ENCODE data around the gene CDKAL1. TPM values are rescaled to one million over a fixed set of nuclear protein-coding genes. Genes with fewer than 3 reads are reported as not detected.

The CDKAL1 gene
- total RNA-seq, 5 donors from 2014 or later (not counting 1 experiment from before 2014, with no cell fraction given): 18.8 to 29.9 (median 20.5) TPM

GRCh38 chr6:21080221-21080620 is 546.0 kb downstream of the CDKAL1 start:
- H3K36me3 Mint-ChIP-seq: peaks cover 63% of the 10 kb centered on the region
- DNase-seq (no peak), ATAC-seq (replicated peaks in 1 of 4) (no peak)
- no peak overlapping the region for H3K27ac Mint-ChIP-seq
- Histone ChIP-seq H3K27me3 (replicated peaks in 1 of 2; ENCODE audit: control insufficient read depth in 2 of 2, extremely low read depth in 1 of 2, insufficient read depth in 2 of 2, low read length in 1 of 2) (no peaks in the 10 kb centered on the region), H3K9me3 (no peaks in the 10 kb centered on the region), H3K36me3 (ENCODE audit: control insufficient read depth in 2 of 2, extremely low read depth in 1 of 2, insufficient read depth in 1 of 2, low read length in 1 of 2) (peaks cover 0 to 2% of the 10 kb centered on the region in 2 donors), H3K27ac (ENCODE audit: low read length) (no peak overlapping the region), H3K4me3 (ENCODE audit: control insufficient read depth in 1 of 2, extremely low read depth in 1 of 2, low read length in 1 of 2) (no peak overlapping the region), H3K4me1 (ENCODE audit: control insufficient read depth in 1 of 2, extremely low read depth in 1 of 2, insufficient read depth in 2 of 2, low read length in 2 of 2) (no peaks in the 10 kb centered on the region)
- ChIA-PET POLR2A (no interaction called here), CTCF (interaction anchor here in 1 of 2 donors (1.0 kb wide), 1 partner anchor 222 kb away, joined by 3 read pairs; no protein-coding TSS in a partner anchor)
- H3K9me3 Mint-ChIP-seq: peaks cover 0 to 4% (median 3%) of the 10 kb centered on the region in 3 donors
- 100% methylated on average over 2 of the region's 3 CpGs for WGBS (ENCODE audit: insufficient coverage)
- no peaks in the 10 kb centered on the region for H3K27me3 Mint-ChIP-seq
- H3K4me1 Mint-ChIP-seq: no peaks in the 10 kb centered on the region
- no peak overlapping the region for H3K4me3 Mint-ChIP-seq

- no peak overlapping the region for H3K4me3 Mint-ChIP-seq
- H3K27ac Mint-ChIP-seq: no peak overlapping the region
- ChIA-PET POLR2A (interaction anchor here in 1 of 2 donors (0.6 kb wide), 1 partner anchor 201 kb away, joined by 9 read pairs; no protein-coding TSS in a partner anchor), CTCF (no interaction called here)
- no peaks in the 10 kb centered on the region for H3K9me3 Mint-ChIP-seq
- Histone ChIP-seq H3K4me3 (ENCODE audit: control insufficient read depth in 1 of 2, extremely low read depth in 1 of 2, low read length in 1 of 2) (no peak overlapping the region), H3K9me3 (no peaks in the 10 kb centered on the region), H3K36me3 (ENCODE audit: control insufficient read depth in 2 of 2, extremely low read depth in 1 of 2, insufficient read depth in 1 of 2, low read length in 1 of 2) (peaks cover 0 to 4% of the 10 kb centered on the region in 2 donors), H3K27ac (ENCODE audit: low read length) (no peak overlapping the region), H3K4me1 (ENCODE audit: control insufficient read depth in 1 of 2, extremely low read depth in 1 of 2, insufficient read depth in 2 of 2, low read length in 2 of 2) (no peaks in the 10 kb centered on the region), H3K27me3 (replicated peaks in 1 of 2; ENCODE audit: control insufficient read depth in 2 of 2, extremely low read depth in 1 of 2, insufficient read depth in 2 of 2, low read length in 1 of 2) (no peaks in the 10 kb centered on the region)
- no peaks in the 10 kb centered on the region for H3K4me1 Mint-ChIP-seq
- H3K36me3 Mint-ChIP-seq: peaks cover 73% of the 10 kb centered on the region
- DNase-seq (no peak), ATAC-seq (replicated peaks in 1 of 4) (no peak)
- H3K27me3 Mint-ChIP-seq: no peaks in the 10 kb centered on the region
Measured at GRCh38 chr6:21082091-21082490, 547.8 kb downstream of the CDKAL1 start.

- POLR2A ChIA-PET: no interaction called here
- no peak for DNase-seq
- Histone ChIP-seq H3K9me3 (no peaks in the 10 kb centered on the region), H3K4me3 (ENCODE audit: control insufficient read depth in 1 of 2, extremely low read depth in 1 of 2, low read length in 1 of 2) (no peak overlapping the region), H3K27me3 (replicated peaks in 1 of 2; ENCODE audit: control insufficient read depth in 2 of 2, extremely low read depth in 1 of 2, insufficient read depth in 2 of 2, low read length in 1 of 2) (no peaks in the 10 kb centered on the region), H3K36me3 (ENCODE audit: control insufficient read depth in 2 of 2, extremely low read depth in 1 of 2, insufficient read depth in 1 of 2, low read length in 1 of 2) (peaks cover 0 to 4% of the 10 kb centered on the region in 2 donors), H3K4me1 (ENCODE audit: control insufficient read depth in 1 of 2, extremely low read depth in 1 of 2, insufficient read depth in 2 of 2, low read length in 2 of 2) (no peaks in the 10 kb centered on the region), H3K27ac (ENCODE audit: low read length) (no peak overlapping the region)
- Mint-ChIP-seq H3K4me1 (no peaks in the 10 kb centered on the region), H3K9me3 (no peaks in the 10 kb centered on the region), H3K36me3 (peaks cover 68% of the 10 kb centered on the region), H3K27me3 (no peaks in the 10 kb centered on the region), H3K27ac (no peak overlapping the region), H3K4me3 (no peak overlapping the region)
- CTCF ChIA-PET: no interaction called here
- ATAC-seq (replicated peaks in 1 of 4): no peak
- WGBS (ENCODE audit: insufficient coverage): no CpG with 5 or more reads among the region's 4 CpGs
Measured at GRCh38 chr6:21083708-21084107, 549.5 kb downstream of the CDKAL1 start.

- ATAC-seq (replicated peaks in 1 of 4) (no peak), DNase-seq (no peak)
- Histone ChIP-seq H3K9me3 (no peaks in the 10 kb centered on the region), H3K4me1 (ENCODE audit: control insufficient read depth in 1 of 2, extremely low read depth in 1 of 2, insufficient read depth in 2 of 2, low read length in 2 of 2) (no peaks in the 10 kb centered on the region), H3K36me3 (ENCODE audit: control insufficient read depth in 2 of 2, extremely low read depth in 1 of 2, insufficient read depth in 1 of 2, low read length in 1 of 2) (peaks cover 0 to 4% of the 10 kb centered on the region in 2 donors), H3K27me3 (replicated peaks in 1 of 2; ENCODE audit: control insufficient read depth in 2 of 2, extremely low read depth in 1 of 2, insufficient read depth in 2 of 2, low read length in 1 of 2) (no peaks in the 10 kb centered on the region), H3K4me3 (ENCODE audit: control insufficient read depth in 1 of 2, extremely low read depth in 1 of 2, low read length in 1 of 2) (no peak overlapping the region), H3K27ac (ENCODE audit: low read length) (no peak overlapping the region)
- Mint-ChIP-seq H3K4me3 (no peak overlapping the region), H3K27me3 (no peaks in the 10 kb centered on the region), H3K27ac (no peak overlapping the region), H3K4me1 (no peaks in the 10 kb centered on the region), H3K36me3 (peaks cover 58% of the 10 kb centered on the region), H3K9me3 (no peaks in the 10 kb centered on the region)
- POLR2A ChIA-PET: no interaction called here
- WGBS (ENCODE audit: insufficient coverage): no CpG with 5 or more reads among the region's 2 CpGs
- CTCF ChIA-PET: no interaction called here
Measured at GRCh38 chr6:21084656-21085055, 550.4 kb downstream of the CDKAL1 start.

- Histone ChIP-seq H3K4me1 (ENCODE audit: control insufficient read depth in 1 of 2, extremely low read depth in 1 of 2, insufficient read depth in 2 of 2, low read length in 2 of 2) (no peaks in the 10 kb centered on the region), H3K4me3 (ENCODE audit: control insufficient read depth in 1 of 2, extremely low read depth in 1 of 2, low read length in 1 of 2) (no peak overlapping the region), H3K36me3 (ENCODE audit: control insufficient read depth in 2 of 2, extremely low read depth in 1 of 2, insufficient read depth in 1 of 2, low read length in 1 of 2) (peaks cover 0 to 4% of the 10 kb centered on the region in 2 donors), H3K27me3 (replicated peaks in 1 of 2; ENCODE audit: control insufficient read depth in 2 of 2, extremely low read depth in 1 of 2, insufficient read depth in 2 of 2, low read length in 1 of 2) (no peaks in the 10 kb centered on the region), H3K27ac (ENCODE audit: low read length) (no peak overlapping the region), H3K9me3 (no peaks in the 10 kb centered on the region)
- ChIA-PET CTCF (no interaction called here), POLR2A (no interaction called here)
- Mint-ChIP-seq H3K27me3 (no peaks in the 10 kb centered on the region), H3K27ac (no peak overlapping the region), H3K9me3 (no peaks in the 10 kb centered on the region), H3K4me3 (no peak overlapping the region), H3K4me1 (no peaks in the 10 kb centered on the region), H3K36me3 (peaks cover 54% of the 10 kb centered on the region)
- WGBS (ENCODE audit: insufficient coverage): 86% methylated on average over 2 of the region's 3 CpGs
- ATAC-seq (replicated peaks in 1 of 4) (no peak), DNase-seq (no peak)
Measured at GRCh38 chr6:21085211-21085610, 551.0 kb downstream of the CDKAL1 start.

- no peaks in the 10 kb centered on the region for H3K27me3 ChIP-seq (replicated peaks in 1 of 2; ENCODE audit: control insufficient read depth in 2 of 2, extremely low read depth in 1 of 2, insufficient read depth in 2 of 2, low read length in 1 of 2)
- ATAC-seq (replicated peaks in 1 of 4) (no peak), DNase-seq (no peak)
- WGBS (ENCODE audit: insufficient coverage): 97% methylated on average over 3 of the region's 3 CpGs
- no peaks in the 10 kb centered on the region for H3K4me1 ChIP-seq (ENCODE audit: control insufficient read depth in 1 of 2, extremely low read depth in 1 of 2, insufficient read depth in 2 of 2, low read length in 2 of 2)
- Mint-ChIP-seq H3K36me3 (peaks cover 50% of the 10 kb centered on the region), H3K9me3 (no peaks in the 10 kb centered on the region), H3K4me3 (no peak overlapping the region), H3K27ac (no peak overlapping the region), H3K4me1 (no peaks in the 10 kb centered on the region), H3K27me3 (no peaks in the 10 kb centered on the region)
- H3K4me3 ChIP-seq (ENCODE audit: control insufficient read depth in 1 of 2, extremely low read depth in 1 of 2, low read length in 1 of 2): no peak overlapping the region
- H3K36me3 ChIP-seq (ENCODE audit: control insufficient read depth in 2 of 2, extremely low read depth in 1 of 2, insufficient read depth in 1 of 2, low read length in 1 of 2): peaks cover 0 to 4% of the 10 kb centered on the region in 2 donors
- CTCF ChIA-PET: no interaction called here
- no peak overlapping the region for H3K27ac ChIP-seq (ENCODE audit: low read length)
- POLR2A ChIA-PET: no interaction called here
- no peaks in the 10 kb centered on the region for H3K9me3 ChIP-seq
Measured at GRCh38 chr6:21085643-21086042, 551.4 kb downstream of the CDKAL1 start.

GRCh38 chr6:21087188-21087587 is 552.9 kb downstream of the CDKAL1 start:
- Mint-ChIP-seq H3K9me3 (no peaks in the 10 kb centered on the region), H3K4me1 (peaks cover 0 to under 1% (median 0%) of the 10 kb centered on the region in 3 donors), H3K36me3 (peaks cover 51% of the 10 kb centered on the region), H3K27ac (no peak overlapping the region), H3K4me3 (no peak overlapping the region), H3K27me3 (no peaks in the 10 kb centered on the region)
- no peak overlapping the region for H3K27ac ChIP-seq (ENCODE audit: low read length)
- no peaks in the 10 kb centered on the region for H3K27me3 ChIP-seq (replicated peaks in 1 of 2; ENCODE audit: control insufficient read depth in 2 of 2, extremely low read depth in 1 of 2, insufficient read depth in 2 of 2, low read length in 1 of 2)
- H3K9me3 ChIP-seq: no peaks in the 10 kb centered on the region
- DNase-seq: no peak
- no CpG with 5 or more reads among the region's 4 CpGs for WGBS (ENCODE audit: insufficient coverage)
- ChIA-PET POLR2A (no interaction called here), CTCF (no interaction called here)
- no peak overlapping the region for H3K4me3 ChIP-seq (ENCODE audit: control insufficient read depth in 1 of 2, extremely low read depth in 1 of 2, low read length in 1 of 2)
- peaks cover 0 to 4% of the 10 kb centered on the region in 2 donors for H3K36me3 ChIP-seq (ENCODE audit: control insufficient read depth in 2 of 2, extremely low read depth in 1 of 2, insufficient read depth in 1 of 2, low read length in 1 of 2)
- no peak for ATAC-seq (replicated peaks in 1 of 4)
- no peaks in the 10 kb centered on the region for H3K4me1 ChIP-seq (ENCODE audit: control insufficient read depth in 1 of 2, extremely low read depth in 1 of 2, insufficient read depth in 2 of 2, low read length in 2 of 2)

Data from T-cell (primary cell).